HepG2 (cell line): Measurements from ENCODE around the gene ZDHHC24. TPM values are rescaled to one million over a fixed set of nuclear protein-coding genes. Genes with fewer than 3 reads are reported as not detected.

Experiments
- CC2D1A ChIP-seq: sonication (generic); formaldehyde crosslinking; IDR thresholded peaks from 2 replicates; pipeline ENCODE4 v1.8.1; 2023; ENCODE audit warnings: mild to moderate bottlenecking, missing genetic modification reagents
- DPF2 ChIP-seq: sonication (generic); formaldehyde crosslinking; IDR thresholded peaks from 2 replicates; pipeline ENCODE4 v1.4.0; 2020; ENCODE audit warnings: mild to moderate bottlenecking, low read depth, missing genetic modification reagents, borderline replicate concordance
- SIN3B ChIP-seq: fragments of 150-350 bp; IDR thresholded peaks from 2 replicates; pipeline ENCODE4 v1.6.1; 2014; ENCODE audit warnings: low read length
- SKIL ChIP-seq: sonication (generic); formaldehyde crosslinking; IDR thresholded peaks from 2 replicates; pipeline ENCODE4 v1.8.0; 2022; ENCODE audit warnings: missing genetic modification reagents, mild to moderate bottlenecking, moderate library complexity, borderline replicate concordance
- SNAPC4 ChIP-seq: sonication (generic); formaldehyde crosslinking; IDR thresholded peaks from 2 replicates; pipeline ENCODE4 v1.4.0; 2020; ENCODE audit warnings: mild to moderate bottlenecking, missing genetic modification reagents
- U2AF1 ChIP-seq: fragments of 200-400 bp; formaldehyde crosslinking; optimal IDR thresholded peaks from 2 replicates; pipeline ENCODE3; 2017; ENCODE audit warnings: mild to moderate bottlenecking, low read depth, low read length
- ZBTB14 ChIP-seq: sonication (generic); formaldehyde crosslinking; IDR thresholded peaks from 2 replicates; pipeline ENCODE4 v1.4.0; 2020; ENCODE audit warnings: missing genetic modification reagents
- ZBTB40 ChIP-seq, 2 experiments: fragments of 450-650 bp in 1 of 2; sonication (generic) in 1 of 2; formaldehyde crosslinking in 1 of 2; IDR thresholded peaks; 2 replicates each; pipeline versions ENCODE4 v1.6.1 to v1.8.0; 2016 to 2022; ENCODE audit warnings: antibody characterized with exemption in 1 of 2, mild to moderate bottlenecking in 1 of 2, missing genetic modification reagents in 1 of 2
- ZNF335 ChIP-seq: sonication (generic); formaldehyde crosslinking; IDR thresholded peaks from 2 replicates; pipeline ENCODE4 v1.4.0; 2020; ENCODE audit warnings: missing genetic modification reagents
- ZNF790 ChIP-seq: sonication (generic); formaldehyde crosslinking; IDR thresholded peaks from 2 replicates; pipeline ENCODE4 v1.8.0; 2022; ENCODE audit warnings: missing genetic modification reagents, mild to moderate bottlenecking, borderline replicate concordance
- polyA plus RNA-seq, 8 experiments: library from polyadenylated mRNA; depleted of rRNA in 3 of 8; stranded (reverse) in 7 of 8; unstranded in 1 of 8; fragments of >200 nt; fragmentation: Illumina TruSeq in 4 of 8; extraction: Trizol in 4 of 8; gene quantifications; 2 replicates each; pipeline versions ENCODE4 v1.2.1 to v1.2.3, GENCODE V29; 2011 to 2016; ENCODE audit warnings: low read depth in 4 of 8, missing spikeins in 1 of 8, mixed read lengths in 1 of 8; ENCODE audit not compliant: insufficient read depth in 1 of 8
- total RNA-seq, 5 experiments: library from RNA; depleted of rRNA; stranded (reverse); fragments of >200 nt; fragmentation: Illumina TruSeq; extraction: Trizol; gene quantifications; 2 replicates each; pipeline ENCODE4 v1.2.3, GENCODE V29; 2016; ENCODE audit warnings: low read depth in 1 of 5

Gene ZDHHC24
- total and polyA plus RNA-seq, 2 of the 13 experiments (the other 11 are each of a cell fraction or from before 2014, with no cell fraction given), result 4.3 TPM

DNA sequence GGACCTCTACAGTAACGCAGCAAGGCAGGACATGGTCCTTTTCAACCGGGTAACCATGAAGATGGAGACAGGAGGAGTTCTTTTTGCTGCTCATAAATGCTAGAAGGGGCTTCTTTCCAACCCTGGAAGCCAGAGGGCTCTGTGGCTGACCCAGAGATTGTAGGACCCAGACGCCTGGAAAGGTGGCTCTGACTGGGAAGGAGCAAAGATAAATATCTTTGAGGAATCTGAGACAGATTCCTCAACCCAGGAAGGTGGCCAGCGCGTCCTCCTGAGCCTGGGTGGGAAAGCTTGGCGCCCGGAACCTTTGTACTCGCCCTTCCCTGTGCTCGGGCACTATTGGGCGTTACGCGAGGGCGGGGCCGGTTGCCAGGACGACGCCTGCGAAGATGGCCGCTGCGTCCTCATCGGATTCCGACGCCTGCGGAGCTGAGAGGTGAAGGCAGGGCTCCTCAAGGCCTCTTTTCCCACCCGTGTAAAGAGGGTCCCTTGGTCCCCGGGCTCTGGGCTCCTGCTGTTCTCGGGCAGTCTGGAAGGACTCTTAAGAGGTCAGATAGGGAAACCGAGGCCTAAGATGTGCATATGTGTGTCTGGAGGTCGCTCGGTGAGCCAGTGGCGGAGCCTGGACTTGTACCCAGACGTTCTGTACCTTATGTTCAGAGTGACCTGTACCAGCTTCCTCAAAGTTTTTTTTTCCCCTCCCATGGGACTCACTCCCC is 35.4 kb downstream of the ZDHHC24 start, which contains the start of gene BBS1 (continued):
- peak; percentile 89 for TF ChIP-seq ZNF335 (CRISPR knock-in tag)
- peak; percentile 89 for TF ChIP-seq SIN3B
- TF ChIP-seq CC2D1A, result no peak
- no peak for TF ChIP-seq ZNF790 (CRISPR knock-in tag)
- no peak for TF ChIP-seq SNAPC4
- peak; percentile 32; the same call in 1 of the 2 replicates for TF ChIP-seq ZBTB40 (IDR thresholded peaks at IDR 0.05)
- TF ChIP-seq ZBTB40 (CRISPR knock-in tag; IDR thresholded peaks at IDR 0.05), result peak; percentile 72; the same call in 1 of the 2 replicates
- no peak for TF ChIP-seq DPF2 (CRISPR knock-in tag)
- TF ChIP-seq ZBTB14, result peak; percentile 51; the same call in 1 of the 2 replicates
- no peak for TF ChIP-seq SKIL (CRISPR knock-in tag)
- TF ChIP-seq U2AF1, result peak; percentile 62
